Superior temporal gyrus (tissue), 1 donor: ENCODE measurements around the gene ACACB.
"Not testable (repeated sequence)": the region's sequence is repeated elsewhere in the genome, so short reads cannot be mapped to it uniquely, and the experiment has no call there.

Experiments used
- DNase-seq: peaks from one replicate; pipeline ENCODE4 v3.0.0-alpha.2; 2016; ENCODE audit errors: extremely low spot score

The ACACB gene

DNA sequence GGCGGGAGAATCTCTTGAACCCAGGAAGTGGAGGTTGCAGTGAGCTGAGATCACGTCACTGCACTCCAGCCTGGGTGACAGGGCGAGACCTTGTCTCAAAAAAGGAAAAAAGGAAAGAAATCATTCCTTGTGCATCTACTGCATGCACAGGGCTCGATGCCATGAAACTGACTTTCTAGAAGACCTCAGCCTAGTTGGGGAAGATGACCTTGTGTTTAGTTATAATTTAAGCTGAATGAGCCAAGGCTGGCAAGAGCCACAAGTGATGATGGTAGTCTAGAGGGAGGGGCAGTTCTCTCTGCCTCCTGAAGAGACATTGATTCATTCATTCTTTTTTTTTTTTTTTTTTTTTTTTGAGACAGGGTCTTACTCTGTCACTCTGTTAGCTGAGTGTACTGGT, 24.2 kb downstream of the ACACB start:
- DNase-seq, result no peak

DNA sequence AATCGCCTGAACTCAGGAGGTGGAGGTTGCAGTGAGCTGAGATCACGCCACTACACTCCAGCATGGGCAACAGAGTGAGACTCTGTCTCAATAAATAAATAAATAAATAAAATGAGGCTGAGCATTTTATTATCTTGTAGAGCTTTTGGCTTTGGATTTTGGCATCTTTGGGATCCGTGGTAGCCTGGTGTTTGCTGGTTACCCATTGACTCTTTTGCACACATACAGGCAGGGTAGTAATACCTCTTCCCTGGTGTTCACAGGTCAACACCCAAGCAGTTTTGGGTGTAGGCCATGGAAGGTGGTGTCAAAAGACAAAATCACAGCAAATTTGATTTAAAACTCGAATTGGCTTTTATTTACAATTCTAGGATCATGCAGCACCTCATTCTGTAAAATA, 27.8 kb downstream of the ACACB start:
- DNase-seq, result no peak

DNA sequence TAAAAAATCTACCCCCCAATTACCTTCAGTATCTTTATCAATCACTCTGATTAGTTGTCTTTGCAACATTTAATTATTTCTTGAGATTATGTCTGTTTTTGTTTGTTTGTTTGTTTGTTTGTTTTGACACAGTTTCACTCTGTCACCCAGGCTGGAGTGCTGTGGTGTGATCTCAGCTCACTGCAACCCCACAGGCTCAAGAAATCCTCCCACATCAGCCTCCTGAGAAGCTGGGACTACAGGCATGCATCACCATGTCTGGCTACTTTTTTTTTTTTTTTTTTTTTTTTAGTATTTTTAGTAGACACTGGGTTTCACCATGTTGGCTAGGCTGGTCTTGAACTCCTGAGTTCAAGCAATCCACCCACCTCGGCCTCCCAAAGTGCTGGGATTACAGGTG, 30.7 kb downstream of the ACACB start:
- not testable (repeated sequence) for DNase-seq

DNA sequence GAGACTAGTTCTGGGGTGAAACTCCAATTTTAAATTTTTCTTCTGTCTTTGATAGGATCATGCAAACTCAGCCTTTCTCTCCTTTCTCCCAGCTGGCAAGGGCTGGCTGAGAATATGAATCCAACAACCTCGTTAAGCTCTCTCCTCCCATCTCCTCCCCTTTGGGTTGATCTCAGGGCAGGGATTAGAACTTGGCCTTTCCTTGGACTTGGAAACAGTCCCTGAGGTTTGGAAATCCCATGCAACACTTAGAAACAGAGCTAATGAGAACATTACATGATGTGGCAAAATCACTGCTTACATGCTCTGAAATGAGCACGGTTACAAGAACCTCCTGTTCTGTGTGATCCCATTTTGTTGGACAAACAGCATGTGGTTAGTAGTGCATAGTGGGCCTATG, 31.6 kb downstream of the ACACB start:
- no peak for DNase-seq

DNA sequence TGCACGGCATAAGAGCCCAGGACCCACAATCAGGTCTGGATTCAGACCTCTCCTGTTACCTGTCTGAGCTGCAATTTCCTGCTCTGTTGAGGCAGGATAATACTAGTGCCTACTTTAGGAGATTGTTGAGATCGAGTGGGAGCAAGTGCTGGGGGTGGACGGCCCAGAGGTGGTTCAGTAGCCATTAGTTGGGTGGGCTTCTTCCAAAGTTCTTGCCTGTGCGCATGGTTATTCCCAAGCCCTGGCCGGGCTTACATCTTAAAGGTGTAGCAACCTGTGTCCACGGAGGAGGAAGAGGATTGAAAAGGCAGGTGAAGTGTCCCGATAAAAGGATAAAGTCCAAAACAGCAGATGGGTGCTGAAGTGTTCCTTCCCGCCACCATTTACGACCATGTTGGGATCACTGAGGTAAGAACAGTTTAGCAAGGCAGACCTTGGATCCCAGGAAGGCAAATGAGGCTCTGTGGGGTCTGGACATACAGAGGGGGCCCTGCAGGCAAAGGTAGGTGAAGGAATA, 33.8 kb downstream of the ACACB start:
- DNase-seq, result no peak

DNA sequence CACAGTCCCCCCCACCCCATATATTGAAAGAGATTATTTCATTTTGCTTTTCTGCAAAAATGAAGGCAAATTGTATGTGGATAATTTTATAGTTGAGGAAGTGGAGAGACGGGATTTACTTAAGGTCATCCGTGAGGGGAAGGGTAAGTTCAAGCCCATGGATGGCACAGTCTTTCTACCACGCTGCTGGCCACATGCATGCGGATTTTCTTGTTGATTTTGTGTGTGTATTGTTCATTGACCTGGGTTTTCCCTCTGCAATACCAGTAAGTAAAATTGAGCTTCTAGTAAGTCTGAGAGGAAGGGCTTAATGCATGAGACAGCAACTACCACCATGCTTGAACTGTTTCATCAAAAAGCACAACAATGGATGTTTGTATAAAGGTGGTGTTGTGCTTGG, 35.1 kb downstream of the ACACB start:
- no peak for DNase-seq

DNA sequence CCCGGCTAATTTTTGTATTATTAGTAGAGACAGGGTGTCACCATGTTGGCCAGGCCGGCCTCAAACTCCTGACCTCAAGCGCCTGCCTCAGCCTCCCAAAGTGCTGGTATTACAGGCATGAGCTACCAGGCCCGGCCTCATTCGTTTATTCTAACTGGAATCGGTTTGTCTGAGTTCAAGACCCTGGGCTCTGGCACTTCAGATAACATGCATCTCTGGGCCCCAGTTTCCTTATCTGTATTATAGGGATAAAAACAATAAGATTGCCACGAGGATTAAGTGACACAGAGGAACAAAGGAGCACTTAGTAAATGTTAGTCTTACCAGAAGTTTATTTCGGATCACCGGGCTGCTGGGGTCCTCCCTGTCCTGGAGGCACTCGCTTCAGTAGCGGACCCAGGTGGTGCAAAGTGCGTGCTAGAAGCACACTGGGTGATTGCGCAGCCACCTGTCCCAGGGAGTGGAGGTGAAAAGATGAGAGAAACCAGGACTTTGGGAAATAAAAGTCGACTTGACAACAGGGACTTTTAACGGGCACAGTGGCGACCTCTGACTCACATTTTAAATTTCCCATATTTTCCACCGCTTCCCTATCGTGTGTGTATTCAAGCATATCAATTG, 37.5 kb downstream of the ACACB start:
- DNase-seq, result no peak

DNA sequence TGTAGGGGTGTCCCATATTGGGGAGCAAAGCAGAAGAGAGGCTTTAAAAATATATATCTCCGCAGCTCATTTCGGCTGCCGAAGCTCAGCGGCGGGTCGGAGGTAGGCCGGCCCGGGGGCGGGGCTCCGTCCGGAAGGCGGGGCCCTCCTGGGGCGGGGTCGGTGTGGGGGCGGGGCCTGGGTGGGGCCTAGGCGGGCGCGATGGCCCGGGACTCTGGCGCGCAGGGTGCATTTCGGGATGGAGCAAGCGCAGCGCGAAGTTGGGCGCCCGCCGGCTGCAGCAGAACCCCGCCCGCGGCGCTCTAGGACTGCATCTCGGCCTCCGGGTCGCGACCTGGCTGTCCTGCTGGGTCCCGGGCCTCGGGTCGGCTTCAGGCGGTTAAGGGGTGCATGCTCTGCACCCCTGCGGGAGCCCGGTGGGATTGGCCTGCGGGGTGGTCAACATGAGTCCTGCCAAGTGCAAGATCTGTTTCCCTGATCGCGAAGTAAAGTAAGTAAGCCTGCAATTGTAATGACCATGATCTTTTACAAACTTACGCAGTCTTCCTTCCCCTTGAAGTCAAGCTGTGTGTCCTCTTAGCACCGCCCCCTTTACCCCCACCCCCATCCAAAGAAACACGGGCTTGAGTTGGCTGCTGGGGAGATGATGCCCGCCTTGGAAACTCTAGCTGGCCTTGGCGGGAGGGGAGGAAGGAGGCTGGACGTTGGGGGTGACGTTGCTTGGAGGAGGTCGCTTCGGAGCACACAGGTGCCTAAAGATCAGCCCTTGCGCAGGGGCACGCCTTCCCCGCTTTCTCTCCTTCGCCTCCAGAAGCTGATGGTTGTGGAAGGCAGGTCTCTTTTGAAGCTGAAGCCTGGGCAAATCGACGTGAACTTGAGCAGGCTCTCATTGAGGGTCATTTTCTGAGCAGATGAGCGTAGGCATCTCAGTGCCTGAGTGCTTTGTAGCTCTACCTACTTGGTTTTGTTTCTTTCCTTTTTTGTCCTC, 38.4 kb downstream of the ACACB start:
- peak; percentile 72 for DNase-seq

DNA sequence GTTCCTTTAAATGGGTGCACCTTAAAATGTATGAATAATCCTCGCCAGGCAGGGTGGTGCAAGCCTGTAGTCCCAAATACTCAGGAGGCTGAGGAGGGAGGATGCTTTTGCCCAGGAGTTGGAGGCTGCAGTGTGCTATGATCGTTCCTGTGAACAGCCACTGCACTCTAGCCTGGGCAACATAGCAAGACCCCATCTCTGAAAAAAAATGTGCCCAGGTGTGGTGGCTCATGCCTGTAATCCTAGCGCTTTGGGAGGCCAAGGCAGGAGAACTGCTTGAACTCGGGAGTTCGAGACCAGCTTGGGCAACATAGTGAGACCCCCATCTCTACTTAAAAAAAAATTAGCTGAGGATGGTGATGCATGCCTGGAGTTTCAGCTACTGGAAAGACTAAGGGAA, 39.6 kb downstream of the ACACB start:
- DNase-seq, result no peak

DNA sequence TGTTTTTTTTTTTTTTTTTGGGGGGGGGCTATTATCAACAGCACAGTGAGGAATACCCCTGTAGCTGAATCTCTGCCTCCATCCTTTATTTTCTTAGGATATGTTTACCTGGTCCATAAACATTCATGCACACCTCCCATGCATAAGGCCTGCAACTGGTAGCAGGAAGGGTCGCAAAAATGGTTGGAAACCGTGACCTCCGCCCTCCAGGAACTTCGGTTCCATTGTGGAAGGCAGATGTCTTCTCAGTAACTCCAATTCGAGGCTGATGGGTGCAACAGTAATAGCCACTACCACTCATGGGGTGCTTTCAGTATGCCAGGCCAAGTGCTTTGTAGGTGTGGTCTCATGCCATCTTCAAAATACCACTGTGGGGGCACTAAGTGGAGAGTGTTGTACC, 40.2 kb downstream of the ACACB start:
- DNase-seq, result no peak

DNA sequence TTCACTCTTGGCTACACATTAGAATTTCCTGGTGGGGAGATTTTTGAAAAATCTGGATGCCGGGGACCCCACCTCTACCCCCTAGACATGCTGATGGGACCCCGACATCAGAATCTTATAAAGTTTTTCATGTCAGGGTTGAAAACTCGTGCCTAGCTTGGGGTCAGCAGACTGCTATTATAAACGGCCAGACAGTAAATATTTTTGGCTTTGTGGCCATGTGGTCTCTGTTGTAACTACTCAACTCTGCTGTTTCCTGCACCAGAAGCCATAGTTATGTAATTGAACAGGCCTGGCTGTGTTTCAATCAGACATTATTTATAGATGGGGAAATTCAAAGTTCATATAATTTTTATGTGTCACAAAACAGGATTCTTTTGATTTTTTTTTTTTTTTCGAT, 41.6 kb downstream of the ACACB start:
- DNase-seq, result no peak

DNA sequence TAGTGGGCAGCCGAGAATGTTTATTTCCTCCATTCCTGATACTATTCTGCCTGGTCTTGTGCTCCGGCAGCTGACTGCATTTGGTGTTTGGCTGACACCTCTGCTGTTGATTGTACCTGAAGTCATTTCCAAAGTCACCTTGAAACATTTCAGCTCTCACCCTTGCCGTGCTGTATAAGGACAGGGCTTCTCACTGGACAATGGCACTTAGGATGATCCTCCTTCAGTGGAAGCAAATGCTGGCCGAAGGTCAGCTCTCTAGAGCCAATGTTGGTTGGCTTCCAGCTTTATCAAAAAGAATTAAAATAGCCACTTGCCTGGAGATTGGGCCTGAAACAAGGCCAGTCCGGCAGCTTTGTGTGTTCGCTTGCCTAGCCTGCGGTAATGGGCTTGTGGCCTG, 44.0 kb downstream of the ACACB start:
- DNase-seq, result no peak

DNA sequence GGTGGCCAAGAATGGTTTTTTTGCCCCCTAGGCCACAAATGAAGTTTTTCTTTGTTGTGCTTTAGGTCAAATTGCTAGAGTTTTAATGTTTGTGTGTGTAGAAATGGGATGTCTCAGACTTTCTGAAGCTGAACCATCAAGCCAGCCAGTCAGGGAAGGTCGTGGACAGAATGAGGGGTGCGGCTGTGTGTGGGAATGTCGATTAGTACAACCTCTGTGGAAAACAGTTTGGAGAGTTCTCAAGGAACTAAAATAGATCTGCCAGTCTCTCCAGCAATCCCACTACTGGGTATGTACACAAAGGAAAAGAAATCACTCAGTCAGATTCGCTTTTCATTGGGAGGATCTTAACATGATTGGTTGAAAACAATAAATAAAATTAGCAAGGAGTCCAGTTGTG, 44.5 kb downstream of the ACACB start:
- no peak for DNase-seq

DNA sequence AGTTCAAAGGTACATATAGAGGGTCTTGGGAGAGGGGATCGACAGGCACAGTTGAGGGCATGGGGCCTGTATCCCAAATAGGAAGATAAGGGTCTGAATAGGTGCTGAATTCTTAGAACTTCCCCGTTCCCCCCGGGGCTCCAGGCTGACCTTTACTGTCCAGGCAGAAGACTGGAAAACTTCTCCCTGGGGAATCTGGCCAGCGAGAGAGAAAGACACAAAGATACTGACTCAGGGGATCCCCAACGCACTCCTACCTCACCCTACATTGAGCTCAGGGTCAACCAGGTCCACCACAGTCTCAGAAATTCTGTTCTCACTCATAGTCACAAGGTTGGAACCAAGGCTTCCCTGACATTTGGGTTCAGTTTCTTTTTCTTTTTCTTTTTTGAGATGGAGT, 46.2 kb downstream of the ACACB start:
- DNase-seq, result no peak

DNA sequence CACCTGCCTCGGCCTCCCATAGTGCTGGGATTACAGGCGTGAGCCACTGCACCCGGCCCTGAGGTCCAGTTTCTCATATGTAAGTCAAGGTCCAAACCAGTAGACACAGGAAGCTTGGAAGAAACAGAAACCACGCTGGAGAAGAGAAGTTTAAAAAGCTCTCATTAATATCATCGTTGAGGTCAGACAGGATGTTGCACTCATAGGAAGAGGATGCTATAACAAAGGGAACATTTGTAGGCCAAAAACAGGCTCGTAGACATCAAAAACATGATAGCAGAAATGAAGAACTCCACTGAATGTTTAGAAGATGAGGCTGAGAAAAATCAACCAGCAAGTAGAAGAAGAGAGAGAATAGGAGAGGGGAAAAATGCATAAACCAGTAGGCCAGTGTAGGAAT, 46.8 kb downstream of the ACACB start:
- DNase-seq, result no peak

DNA sequence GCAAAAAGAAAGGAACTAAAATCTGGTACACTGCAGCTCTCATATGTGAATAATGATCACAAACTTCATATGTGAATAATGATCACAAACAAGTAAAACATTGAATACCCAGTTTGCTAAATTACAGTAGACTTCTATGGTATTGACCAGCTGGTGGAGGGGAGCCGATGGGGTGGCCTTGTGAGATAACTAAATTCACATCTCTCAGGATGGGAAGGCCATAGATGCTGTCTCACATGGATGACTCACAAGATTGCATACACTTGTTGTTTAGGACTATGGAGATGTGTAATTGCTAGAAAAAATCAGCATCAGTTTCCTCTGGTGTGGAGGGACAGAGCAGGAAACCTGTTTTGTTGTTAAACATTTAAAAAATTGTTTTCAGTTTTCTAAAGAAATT, 49.2 kb downstream of the ACACB start:
- no peak for DNase-seq

DNA sequence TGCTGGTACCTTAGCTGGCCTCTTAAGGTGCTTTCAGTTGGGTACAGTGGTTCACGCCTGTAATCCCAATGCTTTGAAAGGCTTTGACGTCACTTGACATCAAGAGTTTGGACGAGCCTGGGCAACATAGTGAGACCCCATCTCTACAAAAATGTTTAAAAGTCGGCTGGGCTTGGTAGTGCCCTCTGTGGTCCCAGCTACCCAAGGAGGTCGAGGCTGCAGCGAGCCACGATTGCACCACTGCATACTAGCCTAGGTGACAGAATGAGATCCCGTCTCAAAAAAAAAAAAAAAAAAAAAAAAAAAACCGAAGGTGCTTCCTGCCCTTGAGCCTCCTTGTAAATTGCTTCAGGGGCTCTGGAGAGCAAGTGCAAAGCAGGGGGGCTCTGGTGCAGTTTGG, 50.0 kb downstream of the ACACB start:
- no peak for DNase-seq

DNA sequence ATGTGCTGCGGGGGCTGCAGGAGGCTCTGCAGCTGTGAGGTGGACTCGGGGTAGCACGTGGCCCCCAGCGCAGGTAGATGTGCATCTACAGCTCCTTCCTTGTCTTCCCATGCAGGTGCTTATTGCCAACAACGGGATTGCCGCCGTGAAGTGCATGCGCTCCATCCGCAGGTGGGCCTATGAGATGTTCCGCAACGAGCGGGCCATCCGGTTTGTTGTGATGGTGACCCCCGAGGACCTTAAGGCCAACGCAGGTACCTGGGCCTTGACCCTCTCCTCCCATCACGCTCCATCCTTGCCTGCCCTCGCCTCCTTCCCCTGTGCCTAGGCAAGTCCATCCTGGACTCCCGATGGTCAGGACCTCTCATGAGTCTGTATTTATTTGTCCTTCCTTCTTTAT, 51.4 kb downstream of the ACACB start:
- no peak for DNase-seq

DNA sequence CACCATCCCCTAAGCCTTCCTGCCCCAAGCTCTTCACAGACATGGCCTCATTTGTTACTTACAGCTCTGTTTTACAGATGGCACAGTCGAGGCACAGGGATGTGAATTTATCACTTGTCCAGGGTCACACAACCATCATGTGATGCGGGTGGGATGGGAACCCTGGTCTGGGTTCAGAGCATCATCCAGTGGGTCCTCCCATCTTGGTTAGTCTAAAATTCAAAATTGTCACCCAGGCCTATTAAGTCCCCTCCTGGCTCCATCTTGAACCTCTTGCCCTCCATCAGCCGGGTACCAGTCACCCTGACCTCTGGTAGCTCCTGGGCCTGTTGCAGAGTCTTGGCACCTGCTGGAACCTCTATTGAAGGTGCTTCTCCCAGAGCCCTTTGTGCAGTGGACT, 52.9 kb downstream of the ACACB start:
- DNase-seq, result no peak

DNA sequence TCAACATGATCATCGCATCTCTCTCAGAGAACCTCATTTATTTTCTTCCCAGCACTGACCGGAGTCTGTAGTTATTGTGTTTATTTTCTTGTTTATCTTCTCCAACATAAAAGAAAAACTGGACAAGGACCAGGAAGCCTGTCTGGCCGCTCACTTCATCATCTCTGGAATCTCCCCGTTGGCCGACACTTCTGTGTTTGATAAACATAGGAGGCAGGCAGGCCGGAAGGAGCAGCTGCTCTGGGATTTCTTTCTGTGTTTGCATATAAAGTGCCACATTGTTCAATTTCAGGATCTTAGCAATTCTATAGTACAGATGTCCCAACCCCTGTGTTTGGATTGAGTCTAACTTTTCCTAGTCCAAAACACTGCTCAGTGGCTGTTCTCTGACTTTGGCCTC, 53.3 kb downstream of the ACACB start:
- no peak for DNase-seq

DNA sequence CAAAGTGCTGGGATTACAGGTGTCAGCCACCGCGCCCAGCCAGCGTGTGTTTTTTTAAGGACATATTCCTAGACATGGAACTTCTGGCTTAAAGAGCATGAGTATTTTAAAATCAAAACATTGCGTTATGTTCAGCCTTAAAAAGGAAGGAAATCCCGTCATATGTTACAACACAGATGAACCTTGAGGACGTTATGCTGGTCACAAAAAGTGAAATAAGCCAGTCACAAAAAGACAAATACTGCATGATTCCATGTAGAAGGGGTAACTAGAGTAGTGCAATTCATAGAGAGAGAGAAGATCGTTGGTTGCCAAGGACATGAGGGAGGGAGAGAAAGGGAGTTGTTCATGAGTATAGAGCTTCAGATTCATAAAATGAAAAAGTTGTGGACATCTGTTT, 53.9 kb downstream of the ACACB start:
- DNase-seq, result no peak

DNA sequence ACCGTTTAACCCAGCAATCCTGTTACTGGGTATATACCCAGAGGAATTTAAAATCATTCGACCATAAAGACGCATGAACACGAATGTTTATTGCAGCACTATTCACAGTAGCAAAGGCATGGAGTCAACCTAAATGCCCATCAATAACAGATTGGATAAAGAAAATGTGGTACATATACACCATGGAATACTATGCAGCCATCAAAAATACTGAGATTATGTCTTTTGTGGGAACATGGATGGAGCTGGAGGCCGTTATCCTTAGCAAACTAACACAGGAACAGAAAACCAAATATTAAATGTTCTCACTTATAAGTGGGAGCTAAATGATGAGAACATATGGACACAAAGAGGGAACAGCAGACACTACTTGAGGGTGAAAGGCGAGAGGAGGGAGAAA, 56.4 kb downstream of the ACACB start:
- DNase-seq, result not testable (repeated sequence)
